ENCODE measurements around the gene HCRT.
"Not testable (repeated sequence)": the region's sequence is repeated elsewhere in the genome, so short reads cannot be mapped to it uniquely, and the experiment has no call there.

Gene HCRT

GRCh38 chr17:42184713-42185620 is at the start of gene HCRT:
TSS of gene HCRT (minus strand) at chr17:42185452. CDS start at chr17:42185365, 87 bp downstream.
- DNase-seq: peak; percentile 28

- DNase-seq: no peak
These were observed 48.7 kb upstream of the HCRT start for GRCh38 chr17:42233994-42234393.

- no peak for DNase-seq
These were observed 47.9 kb upstream of the HCRT start for GRCh38 chr17:42233156-42233555.

GRCh38 chr17:42230225-42230624 is 45.0 kb upstream of the HCRT start:
- no peak for DNase-seq

GRCh38 chr17:42227849-42228700 is 42.8 kb upstream of the HCRT start:
- DNase-seq: no peak

- no peak for DNase-seq
These were observed 40.4 kb upstream of the HCRT start for GRCh38 chr17:42225646-42226045.

- DNase-seq: no peak
These were observed 39.4 kb upstream of the HCRT start for GRCh38 chr17:42224651-42225050.

GRCh38 chr17:42221886-42222745 is 36.9 kb upstream of the HCRT start:
- DNase-seq: no peak

GRCh38 chr17:42219280-42219679 is 34.0 kb upstream of the HCRT start:
- not testable (repeated sequence) for DNase-seq

- no peak for DNase-seq
These were observed 28.9 kb upstream of the HCRT start for GRCh38 chr17:42214156-42214555.

GRCh38 chr17:42212382-42212781 is 27.1 kb upstream of the HCRT start:
- no peak for DNase-seq

- DNase-seq: not testable (repeated sequence)
These were observed 26.7 kb upstream of the HCRT start for GRCh38 chr17:42211921-42212341.

- DNase-seq: no peak
These were observed 24.8 kb upstream of the HCRT start for GRCh38 chr17:42210046-42210445.

- DNase-seq: not testable (repeated sequence)
These were observed 20.9 kb upstream of the HCRT start for GRCh38 chr17:42206153-42206612.

GRCh38 chr17:42203354-42203753 is 18.1 kb upstream of the HCRT start:
- no peak for DNase-seq

GRCh38 chr17:42202696-42203095 is 17.4 kb upstream of the HCRT start:
- no peak for DNase-seq

- no peak for DNase-seq
These were observed 16.9 kb upstream of the HCRT start for GRCh38 chr17:42202159-42202558.

- no peak for DNase-seq
These were observed 16.2 kb upstream of the HCRT start for GRCh38 chr17:42201458-42201772.

GRCh38 chr17:42200706-42201457 is 15.6 kb upstream of the HCRT start:
- DNase-seq: no peak

GRCh38 chr17:42199416-42200011 is 14.3 kb upstream of the HCRT start:
- no peak for DNase-seq

- DNase-seq: no peak
These were observed 13.6 kb upstream of the HCRT start for GRCh38 chr17:42198897-42199296.

All from NCI-H510A (cell line).